HCT116 (cell line): ENCODE results near the gene PITPNM1. TPM values are rescaled to one million over a fixed set of nuclear protein-coding genes. Genes with fewer than 3 reads are reported as not detected.

Source experiments
- ATAC-seq: fragments of 200-7000 bp; cut with Tn5 transposase; 2 replicates; pipeline ENCODE4 v1.9.1; 2020; ENCODE audit warnings: mild to moderate bottlenecking, moderate library complexity
- BruUV-seq: library from RNA; stranded (reverse); fragments of 400-500 nt; replicated peaks from 2 replicates; lab custom pipeline; 2021; lab: Mats Ljungman, UMichigan
- CTCF ChIA-PET: fragments of 300-600 bp; sonication (Branson Sonifier 250); formaldehyde crosslinking; loops from one replicate; lab custom pipeline; 2021; ENCODE audit warnings: antibody characterized with exemption; lab: Charles Lee
- POLR2A ChIA-PET: fragments of 300-600, 350-600 bp; sonication (Branson Sonifier 250); formaldehyde crosslinking; loops from one replicate; lab custom pipeline; 2021; ENCODE audit warnings: antibody characterized with exemption; lab: Charles Lee
- RAD21 ChIA-PET, 2 experiments: fragments of 300-600 bp; sonication (Branson Sonifier 250); formaldehyde crosslinking; loops; one replicate each; lab custom pipeline; 2023; ENCODE audit warnings: low total read pairs in 2 of 2; ENCODE audit not compliant: uncharacterized antibody in 2 of 2, unreplicated experiment in 2 of 2, low non-redundant PET in 1 of 2; lab: Charles Lee
- DNase-seq: peaks from one replicate; pipeline ENCODE4 v3.0.0-alpha.2; 2010; ENCODE audit warnings: low read depth, low spot score
- H2AFZ ChIP-seq: fragments of 200-600 bp; shearing (Covaris generic), sonication (generic); 2 replicates; pipeline ENCODE4 v1.6.1; 2017; ENCODE audit warnings: low read depth, mixed run types, mixed read lengths, antibody characterized with exemption, low read length; ENCODE audit not compliant: poor library complexity, severe bottlenecking
- H3K27ac ChIP-seq: 2 replicates; pipeline ENCODE4 v1.5.1; 2012; ENCODE audit warnings: low read depth, low read length
- H3K27me3 ChIP-seq: fragments of 200-600 bp; sonication (generic); 2 replicates; pipeline ENCODE4 v1.6.1; 2016; ENCODE audit warnings: mixed run types, low read length, mixed read lengths; ENCODE audit not compliant: insufficient read depth
- H3K36me3 ChIP-seq, 2 experiments: fragments of 200-500 bp in 1 of 2; fragments of 200-600 bp in 1 of 2; sonication (Bioruptor generic) in 1 of 2; sonication (generic) in 1 of 2; 2 replicates each; pipeline versions ENCODE4 v1.5.1 to v1.6.1; 2014 to 2016; ENCODE audit warnings: low read length in 2 of 2, inconsistent platforms in 1 of 2, mixed read lengths in 1 of 2, mixed run types in 1 of 2; ENCODE audit not compliant: insufficient read depth in 2 of 2, control insufficient read depth in 1 of 2
- H3K4me1 ChIP-seq, 2 experiments: fragments of 200-600 bp in 1 of 2; sonication (generic) in 1 of 2; 2 replicates each; pipeline versions ENCODE4 v1.5.1 to v1.6.1; 2012 to 2017; ENCODE audit warnings: low read length in 2 of 2, inconsistent platforms in 1 of 2, mild to moderate bottlenecking in 1 of 2, mixed read lengths in 1 of 2, mixed run types in 1 of 2, moderate library complexity in 1 of 2; ENCODE audit not compliant: insufficient read depth in 2 of 2, control insufficient read depth in 1 of 2
- H3K4me2 ChIP-seq: fragments of 200-600 bp; sonication (generic); 2 replicates; pipeline ENCODE4 v1.6.1; 2017; ENCODE audit warnings: mixed run types, low read length, mixed read lengths
- H3K4me3 ChIP-seq, 2 experiments: fragments of 200-600 bp in 1 of 2; sonication (generic) in 1 of 2; replicated peaks in 1 of 2; 2 replicates each; pipeline ENCODE4 v1.5.1; 2011 to 2016; ENCODE audit warnings: low read length in 2 of 2, control low read depth in 1 of 2, low read depth in 1 of 2, mild to moderate bottlenecking in 1 of 2, mixed read lengths in 1 of 2, mixed run types in 1 of 2
- H3K79me2 ChIP-seq: fragments of 200-600 bp; sonication (generic); 2 replicates; pipeline ENCODE4 v1.6.1; 2017; ENCODE audit warnings: mild to moderate bottlenecking, mixed run types, low read length, moderate library complexity, mixed read lengths; ENCODE audit not compliant: insufficient read depth
- H3K9ac ChIP-seq: fragments of 200-600 bp; sonication (generic); 2 replicates; pipeline ENCODE4 v1.6.1; 2016; ENCODE audit warnings: low read length, mixed read lengths
- H3K9me2 ChIP-seq: fragments of 200-600 bp; sonication (generic), shearing (Covaris generic); 2 replicates; pipeline ENCODE4 v1.6.1; 2017; ENCODE audit warnings: mixed run types, mild to moderate bottlenecking, moderate library complexity; ENCODE audit not compliant: insufficient read depth
- H3K9me3 ChIP-seq, 2 experiments: fragments of 200-500 bp in 1 of 2; fragments of 200-600 bp in 1 of 2; sonication (Bioruptor generic) in 1 of 2; sonication (generic) in 1 of 2; 2 replicates each; pipeline ENCODE4 v1.6.1; 2014 to 2017; ENCODE audit warnings: low read length in 2 of 2, mixed read lengths in 2 of 2, inconsistent platforms in 1 of 2, low read depth in 1 of 2, mild to moderate bottlenecking in 1 of 2, mixed run types in 1 of 2, moderate library complexity in 1 of 2; ENCODE audit not compliant: control insufficient read depth in 1 of 2, insufficient read depth in 1 of 2
- H4K20me1 ChIP-seq: fragments of 200-600 bp; sonication (generic), shearing (Covaris generic); 2 replicates; pipeline ENCODE4 v1.6.1; 2017; ENCODE audit warnings: mixed run types, mild to moderate bottlenecking, moderate library complexity; ENCODE audit not compliant: insufficient read depth
- CBX3 ChIP-seq: IDR thresholded peaks from 2 replicates; pipeline ENCODE4 v1.6.1; 2012; ENCODE audit warnings: low read depth
- intact Hi-C: fragments of 100-400 bp; cut with micrococcal nuclease; formaldehyde crosslinking; loops from 2 replicates; pipeline ENCODE4 v1.10.0; 2022
- total RNA-seq: library from RNA; stranded (reverse); gene quantifications from one replicate; pipeline ENCODE4 v1.2.1, GENCODE V29; 2021; ENCODE audit not compliant: unreplicated experiment
- TF ChIP-seq, protein P1 (sequence below), 3 experiments: fragments of 200-600 bp in 1 of 3; sonication (generic) in 1 of 3; IDR thresholded peaks in 2 of 3; conservative IDR thresholded peaks in 1 of 3; 2 replicates each; pipeline ENCODE4 v1.5.1; 2012 to 2017; ENCODE audit warnings: low read depth in 2 of 3, low read length in 2 of 3, antibody characterized with exemption in 1 of 3, borderline replicate concordance in 1 of 3, control low read depth in 1 of 3, mild to moderate bottlenecking in 1 of 3, mixed read lengths in 1 of 3, mixed run types in 1 of 3, moderate library complexity in 1 of 3; ENCODE audit not compliant: insufficient read depth in 1 of 3

The PITPNM1 gene
- total RNA-seq, 1 experiment from 2014 or later: 79.5 TPM

DNA sequence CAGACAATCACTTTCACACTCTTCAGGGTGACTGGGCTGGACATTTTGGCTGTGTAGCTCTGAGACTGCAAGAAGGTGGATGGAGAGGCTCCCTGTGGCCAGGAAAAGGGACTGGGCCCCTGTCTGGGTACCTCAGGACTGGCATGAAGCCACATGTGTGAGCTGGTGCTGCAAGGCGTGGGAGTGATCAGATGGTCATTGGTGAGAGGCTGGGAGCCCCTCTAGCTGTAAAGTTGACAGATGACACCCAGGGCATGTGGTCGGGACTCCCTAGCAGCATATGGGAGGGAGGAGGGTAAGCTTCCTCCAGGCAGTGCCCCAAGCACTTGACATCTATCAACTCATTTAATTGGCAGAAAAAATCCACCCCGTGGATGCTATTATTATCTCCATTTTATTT is 37.0 kb upstream of the PITPNM1 start (continued):
- TF ChIP-seq, protein P1, sequence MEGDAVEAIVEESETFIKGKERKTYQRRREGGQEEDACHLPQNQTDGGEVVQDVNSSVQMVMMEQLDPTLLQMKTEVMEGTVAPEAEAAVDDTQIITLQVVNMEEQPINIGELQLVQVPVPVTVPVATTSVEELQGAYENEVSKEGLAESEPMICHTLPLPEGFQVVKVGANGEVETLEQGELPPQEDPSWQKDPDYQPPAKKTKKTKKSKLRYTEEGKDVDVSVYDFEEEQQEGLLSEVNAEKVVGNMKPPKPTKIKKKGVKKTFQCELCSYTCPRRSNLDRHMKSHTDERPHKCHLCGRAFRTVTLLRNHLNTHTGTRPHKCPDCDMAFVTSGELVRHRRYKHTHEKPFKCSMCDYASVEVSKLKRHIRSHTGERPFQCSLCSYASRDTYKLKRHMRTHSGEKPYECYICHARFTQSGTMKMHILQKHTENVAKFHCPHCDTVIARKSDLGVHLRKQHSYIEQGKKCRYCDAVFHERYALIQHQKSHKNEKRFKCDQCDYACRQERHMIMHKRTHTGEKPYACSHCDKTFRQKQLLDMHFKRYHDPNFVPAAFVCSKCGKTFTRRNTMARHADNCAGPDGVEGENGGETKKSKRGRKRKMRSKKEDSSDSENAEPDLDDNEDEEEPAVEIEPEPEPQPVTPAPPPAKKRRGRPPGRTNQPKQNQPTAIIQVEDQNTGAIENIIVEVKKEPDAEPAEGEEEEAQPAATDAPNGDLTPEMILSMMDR (IDR thresholded peaks at IDR 0.05 in 2 of 3, conservative IDR thresholded peaks at IDR 0.05 in 1 of 3; ENCODE audit: borderline replicate concordance in 1 of 3, insufficient read depth in 1 of 3, low read depth in 2 of 3, low read length in 2 of 3): no peak

DNA sequence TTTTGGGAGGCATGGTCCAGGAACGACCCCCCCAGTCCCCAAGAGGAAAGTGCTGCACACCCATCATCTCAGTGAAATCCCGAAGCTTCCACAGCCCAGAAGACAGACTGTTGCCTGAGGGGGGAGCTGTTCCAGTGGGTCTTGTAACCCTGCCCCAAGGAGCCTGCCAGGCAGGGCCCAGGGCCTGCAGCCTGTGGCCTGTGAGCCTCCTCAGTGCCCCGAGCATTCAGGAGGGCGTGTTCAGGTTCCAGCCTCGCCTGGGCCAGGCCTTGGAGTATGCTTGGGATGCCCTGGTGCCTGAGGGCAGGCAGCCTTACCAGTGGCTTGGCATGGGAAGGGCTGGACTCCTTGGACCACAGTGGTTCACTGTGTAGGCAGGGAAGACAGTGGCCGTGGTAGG is 36.0 kb upstream of the PITPNM1 start:
- intact Hi-C loops: no loop called here
- Histone ChIP-seq H3K9me3 (no peaks in the 10 kb centered on the region), H3K27ac (no peak overlapping the region), H3K9ac (no peak overlapping the region), H4K20me1 (no peaks in the 10 kb centered on the region), H3K79me2 (no peaks in the 10 kb centered on the region), H3K36me3 (no peaks in the 10 kb centered on the region), H3K4me2 (no peak overlapping the region), H3K4me1 (no peaks in the 10 kb centered on the region), H2AFZ (no peak overlapping the region), H3K4me3 (no peak overlapping the region), H3K27me3 (no peaks in the 10 kb centered on the region), H3K9me2 (no peaks in the 10 kb centered on the region)
- ATAC-seq: peak; percentile 51; the same call in 1 of the 2 replicates
- POLR2A ChIA-PET: no interaction called here
- BruUV-seq: no TSS peak
- RAD21 ChIA-PET: no interaction called here
- TF ChIP-seq, protein P1 (IDR thresholded peaks at IDR 0.05 in 2 of 3, conservative IDR thresholded peaks at IDR 0.05 in 1 of 3; ENCODE audit: borderline replicate concordance in 1 of 3, insufficient read depth in 1 of 3, low read depth in 2 of 3, low read length in 2 of 3): peak in 2 of 3 experiments; percentile 6 to 20; a peak in 2 of 6 replicates
- no peak for TF ChIP-seq CBX3
- CTCF ChIA-PET: no interaction called here
- DNase-seq: no peak
